BLaER1 treated with 17β-estradiol and CSF1 and Interleukin-3, amounts not matched to agents 10 nM and 100 nM (cell line): ENCODE measurements around the gene LTBP1.

Experiments
- H3K27ac ChIP-seq, 11 experiments: shearing (Covaris generic); formaldehyde crosslinking; 2 replicates each; pipeline ENCODE4 v1.8.1; 2022
- H3K27me3 ChIP-seq, 11 experiments: shearing (Covaris generic); formaldehyde crosslinking; 2 replicates each; pipeline ENCODE4 v1.8.1; 2022
- H3K36me3 ChIP-seq, 11 experiments: shearing (Covaris generic); formaldehyde crosslinking; 2 replicates each; pipeline ENCODE4 v1.8.1; 2022
- H3K4me1 ChIP-seq, 10 experiments: shearing (Covaris generic); formaldehyde crosslinking; 2 replicates each; pipeline ENCODE4 v1.8.1; 2022
- H3K4me2 ChIP-seq, 11 experiments: shearing (Covaris generic); formaldehyde crosslinking; 2 replicates each; pipeline ENCODE4 v1.8.1; 2022
- H3K4me3 ChIP-seq, 10 experiments: shearing (Covaris generic); formaldehyde crosslinking; 2 replicates each; pipeline ENCODE4 v1.8.1; 2022
- H3K9ac ChIP-seq, 11 experiments: shearing (Covaris generic); formaldehyde crosslinking; 2 replicates each; pipeline ENCODE4 v1.8.1; 2022
- H3K9me3 ChIP-seq, 11 experiments: shearing (Covaris generic); formaldehyde crosslinking; replicated peaks in 1 of 11; 2 replicates each; pipeline ENCODE4 v1.8.1; 2022
- H4K20me1 ChIP-seq, 11 experiments: shearing (Covaris generic); formaldehyde crosslinking; 2 replicates each; pipeline ENCODE4 v1.8.1; 2022
- Cebpa-rat ChIP-seq, 11 experiments: shearing (Covaris generic); IDR thresholded peaks; 2 replicates each; pipeline ENCODE4 v1.8.1; 2022

Gene LTBP1

DNA sequence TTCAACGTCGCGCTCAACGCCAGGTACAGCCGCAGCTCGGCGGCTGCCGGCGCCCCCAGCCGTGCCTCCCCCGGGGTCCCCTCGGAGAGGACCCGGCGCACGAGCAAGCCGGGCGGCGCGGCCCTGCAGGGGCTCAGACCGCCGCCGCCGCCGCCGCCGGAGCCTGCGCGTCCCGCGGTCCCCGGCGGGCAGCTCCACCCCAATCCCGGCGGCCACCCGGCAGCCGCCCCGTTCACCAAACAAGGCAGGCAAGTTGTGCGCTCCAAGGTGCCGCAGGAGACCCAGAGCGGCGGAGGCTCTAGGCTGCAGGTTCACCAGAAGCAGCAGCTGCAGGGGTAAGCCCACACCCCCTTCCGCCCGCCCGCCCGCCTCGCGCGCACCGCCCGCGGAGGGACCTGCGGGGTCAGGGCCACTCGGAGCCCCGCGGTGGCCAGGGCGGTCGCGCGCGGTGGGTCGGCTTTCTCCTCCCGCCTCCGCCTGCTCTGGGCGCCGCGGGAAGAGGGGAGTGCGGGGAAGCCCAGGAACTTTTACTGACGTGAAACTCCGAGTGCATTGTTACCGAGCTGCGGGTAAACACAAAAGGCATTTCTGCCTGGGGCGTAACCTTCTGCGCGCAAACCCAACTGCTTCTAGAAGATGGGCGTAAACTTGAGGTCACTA lies 861 bp downstream of the LTBP1 start:
- H3K4me1 ChIP-seq: peaks cover 10 to 27% (median 21%) of the 10 kb centered on the region in 10 experiments
- peak overlapping the region in 10 of 11 experiments; percentile 37 to 82 (median 66); a peak in 19 of 22 replicates for H3K9ac ChIP-seq
- H3K4me2 ChIP-seq: peak overlapping the region; percentile 96 to 100 (median 99)
- peaks cover 0 to 36% (median 0%) of the 10 kb centered on the region in 11 experiments; a peak in 6 of 22 replicates for H4K20me1 ChIP-seq
- H3K27me3 ChIP-seq: peaks cover 16 to 100% (median 20%) of the 10 kb centered on the region in 11 experiments; a peak in 21 of 22 replicates
- peak overlapping the region in 6 of 11 experiments; percentile 10 to 61 (median 44); a peak in 7 of 22 replicates for H3K27ac ChIP-seq
- no peaks in the 10 kb centered on the region for H3K36me3 ChIP-seq
- peak overlapping the region; percentile 59 to 85 (median 74) for H3K4me3 ChIP-seq
- peaks cover 0 to 10% (median 0%) of the 10 kb centered on the region in 11 experiments; a peak in 8 of 22 replicates for H3K9me3 ChIP-seq
- TF ChIP-seq Cebpa-rat (IDR thresholded peaks at IDR 0.05): no peak

DNA sequence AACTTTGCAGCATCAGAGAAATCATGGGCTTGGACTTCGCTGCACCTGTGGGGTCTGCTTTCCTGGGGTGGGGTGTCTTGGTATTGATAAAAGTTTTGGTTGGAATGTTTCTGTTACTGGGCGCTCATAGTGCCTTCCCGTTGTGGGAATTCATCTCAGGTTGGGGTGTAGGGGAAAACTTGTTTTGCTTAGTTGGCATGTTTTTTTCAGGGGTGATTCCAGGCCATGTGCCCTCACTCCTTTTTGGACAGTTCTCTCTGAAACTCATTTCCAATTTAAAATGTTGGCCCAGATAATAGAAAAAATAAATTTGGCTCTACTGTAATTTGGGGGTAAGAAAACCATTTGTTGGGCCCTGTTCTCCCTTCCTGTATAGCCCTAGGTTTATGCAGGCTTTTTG lies 1.5 kb downstream of the LTBP1 start:
- peaks cover 16 to 100% (median 20%) of the 10 kb centered on the region in 11 experiments; a peak in 21 of 22 replicates for H3K27me3 ChIP-seq
- H3K27ac ChIP-seq: no peak overlapping the region
- H3K9me3 ChIP-seq: peaks cover 0 to 10% (median 0%) of the 10 kb centered on the region in 11 experiments; a peak in 8 of 22 replicates
- H3K9ac ChIP-seq: no peak overlapping the region
- peaks cover 10 to 29% (median 21%) of the 10 kb centered on the region in 10 experiments for H3K4me1 ChIP-seq
- no peaks in the 10 kb centered on the region for H3K36me3 ChIP-seq
- H4K20me1 ChIP-seq: peaks cover 0 to 42% (median 0%) of the 10 kb centered on the region in 11 experiments; a peak in 6 of 22 replicates
- peak overlapping the region in 5 of 10 experiments; percentile 73 to 85 (median 77); a peak in 9 of 20 replicates for H3K4me3 ChIP-seq
- no peak for TF ChIP-seq Cebpa-rat (IDR thresholded peaks at IDR 0.05)
- peak overlapping the region in 8 of 11 experiments; percentile 96 to 100 (median 99); a peak in 14 of 22 replicates for H3K4me2 ChIP-seq

DNA sequence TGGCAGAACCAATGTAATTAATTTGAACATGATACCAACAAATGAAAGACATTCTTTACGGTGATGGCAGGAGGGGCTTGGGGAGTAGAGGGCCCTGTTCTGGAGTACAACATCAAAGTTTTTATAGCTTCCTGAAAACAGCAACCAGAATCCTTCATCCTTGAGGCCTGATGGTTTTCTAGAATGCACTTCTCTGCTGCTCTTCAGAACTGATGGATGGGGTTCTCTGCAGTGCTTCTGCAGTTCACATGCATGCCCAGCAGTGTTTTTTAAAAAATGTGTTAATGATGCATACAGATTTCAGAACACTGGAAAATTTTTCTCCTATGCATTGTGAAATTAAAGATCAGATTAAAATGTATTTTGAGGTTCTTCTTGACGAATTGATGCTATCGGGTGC lies 2.5 kb downstream of the LTBP1 start:
- Histone ChIP-seq H3K4me1 (peaks cover 10 to 29% (median 21%) of the 10 kb centered on the region in 10 experiments), H3K27ac (no peak overlapping the region), H3K27me3 (peaks cover 16 to 100% (median 20%) of the 10 kb centered on the region in 11 experiments; a peak in 21 of 22 replicates), H3K9ac (no peak overlapping the region), H3K36me3 (no peaks in the 10 kb centered on the region), H4K20me1 (peaks cover 0 to 52% (median 0%) of the 10 kb centered on the region in 11 experiments; a peak in 6 of 22 replicates), H3K4me2 (no peak overlapping the region), H3K4me3 (no peak overlapping the region), H3K9me3 (peaks cover 0 to 6% (median 0%) of the 10 kb centered on the region in 11 experiments; a peak in 8 of 22 replicates)
- no peak for TF ChIP-seq Cebpa-rat (IDR thresholded peaks at IDR 0.05)

DNA sequence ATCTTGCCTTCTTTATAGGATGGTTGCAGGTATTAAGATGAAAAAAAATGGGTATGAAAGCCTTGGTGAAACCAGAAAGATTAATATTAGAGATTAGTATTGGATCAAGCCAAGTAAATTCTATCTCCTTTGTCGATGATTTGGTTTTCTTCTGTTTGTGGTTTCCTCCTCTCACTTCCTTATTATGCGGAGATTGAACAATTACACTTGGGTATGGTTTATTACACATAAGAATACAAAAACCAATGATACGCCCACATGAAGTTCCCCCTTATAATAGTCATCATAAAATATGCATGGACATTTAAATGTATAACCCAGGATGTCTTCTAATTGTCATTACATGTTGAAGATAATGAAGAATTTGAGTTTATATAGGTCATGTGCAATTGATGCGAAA lies 4.9 kb downstream of the LTBP1 start:
- peak overlapping the region in 4 of 11 experiments; percentile 9 to 57 (median 38); a peak in 4 of 22 replicates for H3K27ac ChIP-seq
- H3K9ac ChIP-seq: no peak overlapping the region
- no peak overlapping the region for H3K4me3 ChIP-seq
- H3K27me3 ChIP-seq: peaks cover 16 to 100% (median 20%) of the 10 kb centered on the region in 11 experiments; a peak in 21 of 22 replicates
- H3K9me3 ChIP-seq: no peaks in the 10 kb centered on the region
- peaks cover 10 to 29% (median 18%) of the 10 kb centered on the region in 10 experiments for H3K4me1 ChIP-seq
- peak overlapping the region; percentile 53 to 83 (median 75) for H3K4me2 ChIP-seq
- H3K36me3 ChIP-seq: no peaks in the 10 kb centered on the region
- TF ChIP-seq Cebpa-rat (IDR thresholded peaks at IDR 0.05): no peak
- peaks cover 0 to 53% (median 0%) of the 10 kb centered on the region in 11 experiments; a peak in 6 of 22 replicates for H4K20me1 ChIP-seq

DNA sequence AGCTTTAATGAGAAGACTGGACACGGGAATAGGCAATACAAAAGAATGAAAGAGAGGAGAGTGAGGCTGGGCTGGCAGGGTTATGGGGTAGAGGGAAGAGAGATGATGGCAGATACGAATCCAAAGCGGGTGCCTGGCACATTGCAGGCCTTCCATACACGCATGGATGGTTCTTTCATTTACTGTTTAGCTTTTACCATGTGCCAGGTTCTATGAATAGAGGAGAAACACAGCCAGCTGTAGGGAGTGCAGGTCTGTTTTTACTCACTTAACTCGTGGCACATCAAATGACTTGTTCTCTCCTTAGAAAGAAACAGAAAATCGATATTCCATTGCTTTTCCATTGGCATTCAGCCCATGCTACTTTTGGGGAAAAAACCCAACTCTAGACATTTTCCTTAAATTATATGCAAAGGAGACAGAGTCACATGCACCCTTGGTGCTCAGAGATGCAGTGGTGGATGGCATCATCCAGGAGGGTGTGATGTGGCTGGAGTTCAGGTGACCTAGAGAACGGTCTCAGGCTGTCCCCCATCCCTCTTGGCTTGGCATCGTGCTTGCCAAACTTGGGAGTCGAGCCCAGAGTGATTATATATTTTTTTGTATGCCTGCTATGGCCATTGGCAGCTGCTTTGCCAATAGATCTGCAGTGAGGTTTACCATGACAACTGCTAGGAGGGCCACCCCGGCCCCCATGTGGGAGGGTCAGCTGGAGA lies 6.2 kb downstream of the LTBP1 start:
- Histone ChIP-seq H3K4me2 (peak overlapping the region in 1 of 11 experiments; percentile 26; a peak in 2 of 22 replicates), H3K4me3 (no peak overlapping the region), H3K4me1 (peaks cover 10 to 27% (median 16%) of the 10 kb centered on the region in 10 experiments), H3K9ac (no peak overlapping the region), H3K9me3 (no peaks in the 10 kb centered on the region), H3K27me3 (peaks cover 7 to 100% (median 11%) of the 10 kb centered on the region in 11 experiments; a peak in 21 of 22 replicates), H3K27ac (no peak overlapping the region), H3K36me3 (no peaks in the 10 kb centered on the region), H4K20me1 (peaks cover 0 to 44% (median 0%) of the 10 kb centered on the region in 11 experiments; a peak in 6 of 22 replicates)
- TF ChIP-seq Cebpa-rat (IDR thresholded peaks at IDR 0.05): no peak

DNA sequence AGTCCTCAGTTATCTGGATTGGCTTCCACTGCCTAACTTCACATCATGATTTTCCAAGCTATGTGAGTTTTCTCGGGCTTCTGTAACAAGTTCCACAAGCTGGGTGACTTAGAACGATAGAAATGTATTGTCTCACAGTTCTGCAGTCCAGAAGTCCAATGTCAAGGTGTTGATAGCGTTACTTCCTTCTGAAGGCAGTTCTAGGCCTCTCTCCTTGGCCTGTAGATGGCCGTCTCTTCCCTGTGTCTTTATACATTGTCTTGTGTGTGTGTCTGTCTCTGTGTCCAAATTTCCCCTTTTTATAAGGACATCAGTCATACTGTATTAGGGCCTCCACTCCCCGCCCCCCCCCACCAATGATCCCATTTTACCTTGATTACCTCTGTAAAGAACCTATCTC lies 7.5 kb downstream of the LTBP1 start:
- no peak overlapping the region for H3K4me3 ChIP-seq
- peaks cover 10 to 27% (median 14%) of the 10 kb centered on the region in 10 experiments for H3K4me1 ChIP-seq
- H3K27ac ChIP-seq: no peak overlapping the region
- no peak for TF ChIP-seq Cebpa-rat (IDR thresholded peaks at IDR 0.05)
- no peaks in the 10 kb centered on the region for H3K9me3 ChIP-seq
- no peak overlapping the region for H3K9ac ChIP-seq
- H3K4me2 ChIP-seq: no peak overlapping the region
- peaks cover 0 to 100% (median 0%) of the 10 kb centered on the region in 11 experiments; a peak in 10 of 22 replicates for H3K27me3 ChIP-seq
- H3K36me3 ChIP-seq: no peaks in the 10 kb centered on the region
- peaks cover 0 to 34% (median 0%) of the 10 kb centered on the region in 11 experiments; a peak in 5 of 22 replicates for H4K20me1 ChIP-seq

DNA sequence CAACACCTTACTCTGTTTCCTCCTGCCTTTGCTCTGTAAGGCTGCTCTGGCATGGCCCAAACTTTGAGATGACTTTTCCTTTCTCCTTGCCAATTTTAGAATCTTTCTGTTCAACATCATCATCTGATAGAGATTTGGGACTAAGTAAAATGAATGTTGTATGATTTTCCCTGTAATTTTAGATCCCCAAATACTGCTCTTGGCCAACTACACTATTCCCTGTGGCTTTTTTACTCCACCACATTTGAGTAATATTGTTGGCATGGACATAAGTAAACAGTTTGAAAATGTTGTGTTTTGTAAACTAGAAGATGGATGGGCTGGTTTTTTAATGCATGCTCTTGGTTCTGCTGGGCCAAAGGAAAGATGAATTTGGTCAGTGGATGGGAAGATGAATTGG lies 12.1 kb downstream of the LTBP1 start:
- Histone ChIP-seq H3K27me3 (peaks cover 0 to 90% (median 0%) of the 10 kb centered on the region in 11 experiments; a peak in 7 of 22 replicates), H3K9ac (no peak overlapping the region), H3K4me3 (no peak overlapping the region), H3K9me3 (no peaks in the 10 kb centered on the region), H4K20me1 (peaks cover 0 to 6% (median 0%) of the 10 kb centered on the region in 11 experiments; a peak in 1 of 22 replicates), H3K4me1 (peaks cover 0 to 8% (median 5%) of the 10 kb centered on the region in 10 experiments; a peak in 9 of 20 replicates), H3K36me3 (no peaks in the 10 kb centered on the region), H3K27ac (no peak overlapping the region), H3K4me2 (no peak overlapping the region)
- TF ChIP-seq Cebpa-rat (IDR thresholded peaks at IDR 0.05): no peak

- TF ChIP-seq Cebpa-rat (IDR thresholded peaks at IDR 0.05): no peak
- Histone ChIP-seq H3K4me2 (no peak overlapping the region), H3K9ac (no peak overlapping the region), H3K4me3 (no peak overlapping the region), H3K27me3 (peaks cover 0 to 80% (median 0%) of the 10 kb centered on the region in 11 experiments; a peak in 6 of 22 replicates), H4K20me1 (no peaks in the 10 kb centered on the region), H3K9me3 (no peaks in the 10 kb centered on the region), H3K4me1 (peaks cover 0 to 8% (median 5%) of the 10 kb centered on the region in 10 experiments; a peak in 9 of 20 replicates), H3K27ac (no peak overlapping the region), H3K36me3 (no peaks in the 10 kb centered on the region)
Measured at GRCh38 chr2:32960238-32960637, 13.5 kb downstream of the LTBP1 start.
